DND-41 (cell line): Measurements from ENCODE around the gene TAOK1.

Source experiments
- ATAC-seq: fragments of 200-7000 bp; cut with Tn5 transposase; 3 replicates; pipeline ENCODE4 v1.9.1; 2021; ENCODE audit warnings: low read depth; ENCODE audit not compliant: insufficient read depth
- DNase-seq: peaks from one replicate; pipeline ENCODE4 v3.0.0-alpha.2; 2020
- H2AFZ ChIP-seq: 2 replicates; pipeline ENCODE4 v1.6.0; 2012; ENCODE audit warnings: low read depth, low read length
- H3K27ac ChIP-seq: 2 replicates; pipeline ENCODE4 v1.5.1; 2012; ENCODE audit warnings: low read length, inconsistent platforms
- H3K27me3 ChIP-seq: fragments of 200-600 bp; sonication (generic); 2 replicates; pipeline ENCODE4 v1.6.0; 2012; ENCODE audit warnings: low read length, mild to moderate bottlenecking, inconsistent platforms; ENCODE audit not compliant: insufficient read depth, poor library complexity
- H3K36me3 ChIP-seq: 2 replicates; pipeline ENCODE4 v1.5.1; 2012; ENCODE audit warnings: low read length, inconsistent platforms; ENCODE audit not compliant: insufficient read depth
- H3K4me1 ChIP-seq: 2 replicates; pipeline ENCODE4 v1.5.1; 2012; ENCODE audit warnings: mild to moderate bottlenecking, low read length; ENCODE audit not compliant: insufficient read depth
- H3K4me2 ChIP-seq: 2 replicates; pipeline ENCODE4 v1.6.0; 2012; ENCODE audit warnings: mild to moderate bottlenecking, moderate library complexity, low read length, inconsistent platforms; ENCODE audit not compliant: insufficient read depth
- H3K4me3 ChIP-seq, 2 experiments: fragments of 200-600 bp in 1 of 2; shearing (Covaris generic) in 1 of 2; 2 replicates each; pipeline ENCODE4 v1.5.1; 2012 to 2016; ENCODE audit warnings: inconsistent platforms in 2 of 2, low read length in 2 of 2, mild to moderate bottlenecking in 2 of 2, low read depth in 1 of 2, moderate library complexity in 1 of 2
- H3K79me2 ChIP-seq: 2 replicates; pipeline ENCODE4 v1.6.0; 2012; ENCODE audit warnings: low read length, inconsistent platforms; ENCODE audit not compliant: insufficient read depth
- H3K9ac ChIP-seq: 2 replicates; pipeline ENCODE4 v1.6.0; 2012; ENCODE audit warnings: low read depth, mild to moderate bottlenecking, inconsistent platforms, low read length, moderate library complexity
- H3K9me3 ChIP-seq: 2 replicates; pipeline ENCODE4 v1.5.1; 2012; ENCODE audit warnings: low read length, moderate library complexity, mild to moderate bottlenecking, inconsistent platforms; ENCODE audit not compliant: insufficient read depth, severe bottlenecking
- H4K20me1 ChIP-seq: 2 replicates; pipeline ENCODE4 v1.6.0; 2012; ENCODE audit warnings: low read length; ENCODE audit not compliant: insufficient read depth
- EZH2 ChIP-seq: IDR thresholded peaks from 3 replicates; pipeline ENCODE4 v1.6.1; 2012; ENCODE audit warnings: borderline replicate concordance, low read depth, mild to moderate bottlenecking, moderate library complexity, low read length, inconsistent platforms; ENCODE audit not compliant: severe bottlenecking
- TF ChIP-seq, protein P1 (sequence below): IDR thresholded peaks from 2 replicates; pipeline ENCODE4 v1.5.1; 2012; ENCODE audit warnings: borderline replicate concordance, low read length, moderate library complexity, mild to moderate bottlenecking; ENCODE audit not compliant: poor library complexity, severe bottlenecking; ENCODE audit errors: extremely low read depth

Gene TAOK1

DNA sequence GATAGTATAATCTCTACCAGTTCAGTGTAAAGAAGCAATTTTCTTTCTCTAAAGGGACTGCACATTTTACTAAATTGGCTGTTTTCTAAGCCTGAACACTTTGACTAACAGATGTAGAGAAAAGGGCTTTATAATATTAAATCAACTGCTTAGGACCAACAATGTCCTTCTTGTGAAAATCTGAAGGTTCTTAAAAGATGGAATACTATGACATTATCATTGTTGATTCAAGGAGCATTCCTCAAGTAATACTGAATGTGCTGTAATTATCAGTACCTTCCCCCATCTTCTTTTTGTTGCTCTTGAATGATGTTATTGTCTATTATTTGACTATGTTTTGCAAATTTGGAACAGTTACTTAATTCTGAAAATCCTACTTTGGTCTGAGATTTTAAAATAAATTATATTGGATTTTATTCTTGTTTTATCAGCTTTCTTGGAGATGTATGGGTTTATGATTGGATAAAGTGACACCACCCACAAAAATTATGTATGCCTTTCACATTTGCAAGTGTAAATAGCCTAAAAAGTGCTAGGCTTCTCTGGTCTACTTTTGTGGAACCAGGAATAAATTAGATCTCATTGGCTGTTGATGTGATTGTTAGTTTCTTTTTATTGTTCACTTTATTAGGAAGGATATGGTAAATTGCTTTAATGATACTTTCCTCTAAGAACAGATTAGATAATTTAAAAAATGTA lies 53.0 kb downstream of the TAOK1 start:
- H3K36me3 ChIP-seq = peaks cover 13% of the 10 kb centered on the region
- H3K27ac ChIP-seq = no peak overlapping the region
- peaks cover 6% of the 10 kb centered on the region; the same call in 1 of the 2 replicates for H3K4me1 ChIP-seq
- no peak overlapping the region for H3K4me3 ChIP-seq
- peaks cover 94% of the 10 kb centered on the region for H3K79me2 ChIP-seq
- no peaks in the 10 kb centered on the region for H3K27me3 ChIP-seq
- H4K20me1 ChIP-seq = peaks cover 17% of the 10 kb centered on the region; the same call in 1 of the 2 replicates
- ATAC-seq (no peak), DNase-seq (no peak)
- H3K9me3 ChIP-seq = no peaks in the 10 kb centered on the region
- no peak overlapping the region for H3K4me2 ChIP-seq
- no peak overlapping the region for H2AFZ ChIP-seq
- TF ChIP-seq EZH2 = no peak
- TF ChIP-seq, protein P1, sequence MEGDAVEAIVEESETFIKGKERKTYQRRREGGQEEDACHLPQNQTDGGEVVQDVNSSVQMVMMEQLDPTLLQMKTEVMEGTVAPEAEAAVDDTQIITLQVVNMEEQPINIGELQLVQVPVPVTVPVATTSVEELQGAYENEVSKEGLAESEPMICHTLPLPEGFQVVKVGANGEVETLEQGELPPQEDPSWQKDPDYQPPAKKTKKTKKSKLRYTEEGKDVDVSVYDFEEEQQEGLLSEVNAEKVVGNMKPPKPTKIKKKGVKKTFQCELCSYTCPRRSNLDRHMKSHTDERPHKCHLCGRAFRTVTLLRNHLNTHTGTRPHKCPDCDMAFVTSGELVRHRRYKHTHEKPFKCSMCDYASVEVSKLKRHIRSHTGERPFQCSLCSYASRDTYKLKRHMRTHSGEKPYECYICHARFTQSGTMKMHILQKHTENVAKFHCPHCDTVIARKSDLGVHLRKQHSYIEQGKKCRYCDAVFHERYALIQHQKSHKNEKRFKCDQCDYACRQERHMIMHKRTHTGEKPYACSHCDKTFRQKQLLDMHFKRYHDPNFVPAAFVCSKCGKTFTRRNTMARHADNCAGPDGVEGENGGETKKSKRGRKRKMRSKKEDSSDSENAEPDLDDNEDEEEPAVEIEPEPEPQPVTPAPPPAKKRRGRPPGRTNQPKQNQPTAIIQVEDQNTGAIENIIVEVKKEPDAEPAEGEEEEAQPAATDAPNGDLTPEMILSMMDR = no peak
- H3K9ac ChIP-seq = no peak overlapping the region

DNA sequence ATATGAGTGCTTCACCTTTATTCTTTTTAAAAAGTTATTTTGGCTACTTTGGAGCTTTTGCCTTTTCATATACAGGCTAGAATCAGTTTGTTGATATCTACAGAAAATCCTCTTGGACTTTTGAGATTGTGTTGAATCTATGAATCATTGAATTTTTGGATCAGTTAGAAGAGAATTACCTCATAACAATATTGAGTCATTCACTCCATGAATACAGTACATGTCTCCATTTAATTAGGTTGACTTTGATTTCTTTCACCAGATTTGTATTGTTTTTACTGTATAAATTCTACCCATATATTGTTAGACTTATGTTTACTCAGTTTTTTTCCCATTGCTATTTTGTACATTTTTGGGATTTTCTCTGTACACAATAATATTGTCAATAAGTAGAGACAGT lies 54.4 kb downstream of the TAOK1 start:
- H3K79me2 ChIP-seq = peaks cover 94% of the 10 kb centered on the region
- H3K36me3 ChIP-seq = peaks cover 13% of the 10 kb centered on the region
- H3K4me2 ChIP-seq = no peak overlapping the region
- TF ChIP-seq EZH2 = no peak
- TF ChIP-seq, protein P1 = no peak
- no peak overlapping the region for H3K4me3 ChIP-seq
- DNase-seq (no peak), ATAC-seq (no peak)
- H3K27me3 ChIP-seq = no peaks in the 10 kb centered on the region
- no peaks in the 10 kb centered on the region for H3K9me3 ChIP-seq
- peaks cover 6% of the 10 kb centered on the region; the same call in 1 of the 2 replicates for H3K4me1 ChIP-seq
- no peak overlapping the region for H3K9ac ChIP-seq
- no peak overlapping the region for H2AFZ ChIP-seq
- no peak overlapping the region for H3K27ac ChIP-seq
- peaks cover 17% of the 10 kb centered on the region; the same call in 1 of the 2 replicates for H4K20me1 ChIP-seq

DNA sequence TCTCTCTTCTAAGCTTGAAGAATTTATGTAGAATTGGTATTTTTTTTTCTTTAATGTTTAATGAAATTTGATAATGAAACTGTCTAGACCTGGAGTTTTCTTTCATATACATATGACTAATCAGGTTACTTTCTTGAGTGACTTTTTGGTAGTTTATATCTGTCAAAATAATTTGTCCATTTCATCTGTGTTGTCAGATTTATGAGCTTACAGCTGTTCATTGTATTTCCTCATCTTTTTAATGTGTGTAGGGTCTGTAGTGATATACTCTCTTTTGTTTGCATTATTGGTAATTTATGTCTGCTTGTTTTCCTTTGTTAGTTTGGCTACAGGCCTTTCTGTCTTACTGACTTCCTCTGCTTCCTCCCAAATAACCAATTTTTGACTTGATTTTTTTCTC lies 55.7 kb downstream of the TAOK1 start:
- Histone ChIP-seq H3K4me1 (peaks cover 6% of the 10 kb centered on the region; the same call in 1 of the 2 replicates), H3K27ac (no peak overlapping the region), H3K9ac (no peak overlapping the region), H3K27me3 (no peaks in the 10 kb centered on the region), H3K36me3 (peaks cover 14% of the 10 kb centered on the region), H4K20me1 (peaks cover 24% of the 10 kb centered on the region; the same call in 1 of the 2 replicates), H3K9me3 (no peaks in the 10 kb centered on the region), H3K79me2 (peaks cover 96% of the 10 kb centered on the region), H3K4me3 (no peak overlapping the region), H2AFZ (no peak overlapping the region), H3K4me2 (no peak overlapping the region)
- TF ChIP-seq, protein P1 = no peak
- TF ChIP-seq EZH2 = no peak
- DNase-seq (no peak), ATAC-seq (no peak)
